Occipital lobe (tissue), 2 donors: ENCODE results near the gene AKR1D1. TPM values are rescaled to one million over a fixed set of nuclear protein-coding genes. Genes with fewer than 3 reads are reported as not detected.
"Not testable (repeated sequence)": the region's sequence is repeated elsewhere in the genome, so short reads cannot be mapped to it uniquely, and the experiment has no call there.

Experiments used
- DNase-seq: peaks from one replicate; lab custom pipeline; 2025; lab: John Stamatoyannopoulos, UW
- total RNA-seq: library from RNA; depleted of rRNA; stranded (reverse); fragments of >200 nt; gene quantifications from one replicate; pipeline ENCODE4 v1.2.3, GENCODE V29; 2014

Gene AKR1D1
- total RNA-seq, 1 donor from 2014 or later = not detected

GRCh38 chr7:138072726-138073125 is 3.5 kb upstream of the AKR1D1 start:
- DNase-seq = no peak

DNA sequence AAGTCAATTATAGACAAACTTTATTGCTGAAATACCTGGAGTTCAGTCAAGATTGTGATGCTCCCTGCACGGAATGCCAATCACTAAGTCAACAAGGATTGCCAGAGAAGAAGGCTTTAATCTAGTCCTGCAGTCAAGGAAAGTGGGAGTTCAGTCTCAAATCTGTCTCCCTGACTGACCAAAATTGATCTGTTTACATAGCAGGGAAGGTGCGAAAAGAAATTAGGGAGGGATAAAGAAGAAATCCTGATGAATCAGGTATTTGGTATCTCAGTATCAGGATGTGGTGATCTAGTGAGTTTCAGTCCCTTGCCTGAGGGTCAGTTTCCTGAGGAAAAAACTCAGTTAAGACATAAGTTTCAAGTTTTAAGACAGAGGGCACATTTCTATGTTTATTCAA is 2.1 kb upstream of the AKR1D1 start:
- DNase-seq = no peak

GRCh38 chr7:138074540-138074939 is 1.7 kb upstream of the AKR1D1 start:
- DNase-seq = no peak

- DNase-seq = no peak
Measured at GRCh38 chr7:138075350-138075749, 909 bp upstream of the AKR1D1 start.

DNA sequence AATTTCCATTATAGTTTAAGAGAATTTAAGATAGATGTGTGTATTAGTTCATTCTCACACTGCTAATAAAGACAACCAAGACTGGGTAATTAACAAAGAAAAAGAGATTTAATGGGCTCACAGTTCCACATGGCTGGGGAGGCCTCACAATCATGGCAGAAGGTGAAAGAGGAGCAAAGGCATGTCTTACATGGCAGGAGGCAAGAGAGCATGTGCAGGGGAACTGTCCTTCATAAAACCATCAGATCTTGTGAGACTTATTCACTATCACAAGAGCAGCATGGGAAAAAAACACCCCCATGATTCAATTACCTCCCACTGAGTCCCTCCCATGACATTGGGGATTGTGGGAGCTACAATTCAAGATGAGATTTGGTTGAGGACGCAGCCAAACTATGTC is 473 bp upstream of the AKR1D1 start:
- not testable (repeated sequence) for DNase-seq

GRCh38 chr7:138077809-138078208 is 1.6 kb downstream of the AKR1D1 start:
- no peak for DNase-seq

GRCh38 chr7:138079137-138079536 is 2.9 kb downstream of the AKR1D1 start:
- DNase-seq = no peak

DNA sequence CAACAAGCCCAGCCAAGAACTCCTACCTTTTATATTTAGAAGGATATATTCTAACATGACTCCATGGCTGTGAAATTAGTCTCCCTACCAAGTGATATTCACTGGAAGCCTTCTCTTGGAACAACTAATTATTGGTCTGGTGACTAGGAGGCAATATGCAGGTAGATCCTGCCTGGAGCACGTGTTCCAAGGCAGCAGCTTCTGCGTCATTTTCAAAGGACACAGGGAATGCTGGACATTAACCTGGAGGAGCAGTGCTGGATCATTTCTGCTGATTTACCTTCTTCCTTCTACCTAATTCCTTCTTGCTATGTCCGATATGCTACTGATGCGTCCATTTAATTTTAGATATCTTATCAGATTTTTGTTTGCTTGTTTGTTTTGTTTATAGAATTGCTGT is 5.6 kb downstream of the AKR1D1 start:
- DNase-seq = no peak

DNA sequence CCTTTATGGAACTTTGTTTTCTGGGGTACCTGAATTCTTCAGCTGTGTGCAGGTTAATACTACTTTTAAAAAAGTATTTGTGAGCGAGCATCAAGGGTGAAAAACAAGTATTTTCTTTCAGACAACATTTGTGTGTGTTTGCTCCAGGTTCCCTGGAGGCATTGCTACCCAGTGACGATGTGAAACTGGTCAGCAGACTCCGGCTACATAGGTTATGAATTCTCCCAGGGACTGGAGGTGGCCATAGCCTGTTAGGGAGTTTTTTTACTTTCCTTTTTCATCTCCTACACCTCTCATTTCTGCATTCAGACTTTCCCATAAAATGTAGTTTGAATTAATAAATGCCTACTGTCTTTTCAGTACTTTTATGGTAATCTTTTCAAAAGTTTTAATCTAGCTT is 7.6 kb downstream of the AKR1D1 start:
- no peak for DNase-seq

- no peak for DNase-seq
Measured at GRCh38 chr7:138086563-138087270, 10.5 kb downstream of the AKR1D1 start.

DNA sequence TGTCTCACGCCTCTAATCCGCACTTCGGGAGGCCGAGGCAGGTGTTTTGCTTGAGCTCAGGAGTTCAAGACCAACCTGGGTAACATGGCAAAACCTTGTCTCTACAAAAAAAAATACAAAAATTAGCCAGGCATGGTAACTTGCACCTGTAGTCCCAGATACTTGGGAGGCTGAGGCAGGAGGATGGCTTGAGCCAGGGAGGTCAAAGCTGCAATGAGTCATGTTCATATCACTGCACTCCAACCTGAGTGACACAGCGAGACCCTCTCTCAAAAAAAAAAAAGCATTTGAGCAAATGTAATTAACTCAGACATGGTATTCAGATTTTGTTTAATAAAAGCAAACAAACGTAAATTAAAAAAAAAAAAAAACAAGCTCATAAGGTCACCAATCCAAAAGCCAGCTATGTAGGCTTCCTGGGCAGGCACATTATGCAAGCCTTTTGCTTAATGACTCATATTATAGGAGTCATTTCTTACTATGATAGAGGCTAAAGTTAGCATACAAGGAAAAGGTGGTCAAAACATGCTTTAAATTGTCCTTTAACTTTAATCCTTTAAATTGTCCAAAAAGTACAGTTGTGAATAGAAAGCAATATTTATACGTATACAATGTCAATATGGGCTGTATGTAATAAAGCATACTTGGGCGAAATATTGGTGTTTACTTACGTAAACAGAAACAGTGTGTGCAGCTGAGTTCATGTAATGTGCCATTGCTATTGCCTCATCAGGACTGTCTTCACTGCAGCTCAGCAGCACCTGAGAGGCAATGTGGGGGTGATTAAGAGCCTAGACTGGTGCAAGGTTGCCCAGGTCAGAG is 13.0 kb downstream of the AKR1D1 start:
- DNase-seq = no peak

- DNase-seq = no peak
Measured at GRCh38 chr7:138091032-138091431, 14.8 kb downstream of the AKR1D1 start.

- not testable (repeated sequence) for DNase-seq
Measured at GRCh38 chr7:138091840-138092239, 15.6 kb downstream of the AKR1D1 start.

- DNase-seq = no peak
Measured at GRCh38 chr7:138092486-138093028, 16.3 kb downstream of the AKR1D1 start.

GRCh38 chr7:138095972-138096935 is 20.0 kb downstream of the AKR1D1 start:
- no peak for DNase-seq

- DNase-seq = no peak
Measured at GRCh38 chr7:138097064-138097741, 20.9 kb downstream of the AKR1D1 start.

DNA sequence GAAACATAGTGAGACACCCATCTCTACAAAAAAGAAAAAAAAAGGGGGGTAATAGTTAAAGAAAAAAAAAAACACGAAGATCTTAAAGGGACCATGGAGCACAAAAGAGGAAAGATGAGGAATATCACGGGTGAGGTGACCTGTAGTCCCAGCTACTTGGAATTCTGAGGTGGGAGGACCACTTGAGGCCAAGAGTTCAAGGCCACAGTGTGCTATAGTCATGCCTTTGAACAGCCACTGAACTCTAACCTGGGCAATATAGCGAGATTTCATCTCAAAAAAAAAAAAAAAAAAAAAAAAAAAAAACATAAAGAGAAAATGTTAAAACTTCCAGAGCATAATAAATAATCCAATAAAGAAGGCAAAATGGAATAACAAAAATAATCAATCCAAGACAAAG is 23.6 kb downstream of the AKR1D1 start:
- DNase-seq = no peak

GRCh38 chr7:138105221-138105620 is 29.0 kb downstream of the AKR1D1 start:
- DNase-seq = no peak

DNA sequence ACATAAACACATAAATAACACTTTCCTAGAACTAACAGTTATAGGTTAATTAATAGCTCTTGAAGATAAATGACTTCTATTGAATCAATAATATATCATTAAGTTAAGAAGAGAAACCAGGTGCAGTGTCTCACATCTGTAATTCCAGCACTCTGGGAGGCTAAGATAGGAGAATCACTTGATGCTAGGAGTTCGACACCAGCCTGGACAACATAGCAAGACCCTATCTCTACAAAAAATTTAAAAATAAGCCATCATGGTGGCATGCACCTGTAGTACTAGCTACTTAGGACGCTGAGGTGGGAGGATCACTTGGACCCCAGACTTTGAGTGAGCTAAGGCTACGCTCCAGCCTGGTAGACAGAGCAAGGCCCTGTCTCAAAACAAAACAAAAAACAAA is 38.8 kb downstream of the AKR1D1 start:
- no peak for DNase-seq

DNA sequence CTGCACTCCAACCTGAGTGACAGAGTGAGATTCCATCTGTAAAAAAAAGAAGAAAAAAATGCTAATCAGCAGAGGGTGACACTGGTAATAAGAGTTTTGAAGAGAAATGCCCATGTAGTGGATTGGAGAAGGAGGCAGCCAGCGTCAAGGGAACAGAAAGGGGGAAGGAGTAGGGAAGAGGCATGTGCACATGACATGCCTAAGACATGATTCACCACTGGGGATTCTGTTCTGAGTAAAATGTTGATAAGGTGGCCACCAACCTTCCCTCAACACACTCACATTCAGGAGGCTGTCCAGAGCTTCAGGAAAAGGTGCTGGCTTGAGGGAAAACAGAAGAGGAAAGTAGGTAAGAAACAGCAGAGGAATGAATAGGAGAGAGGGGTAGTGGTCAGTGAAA is 39.9 kb downstream of the AKR1D1 start:
- DNase-seq = no peak

GRCh38 chr7:138116892-138117291 is 40.6 kb downstream of the AKR1D1 start:
- no peak for DNase-seq
